ENCODE results near the gene RXRG.

DNA sequence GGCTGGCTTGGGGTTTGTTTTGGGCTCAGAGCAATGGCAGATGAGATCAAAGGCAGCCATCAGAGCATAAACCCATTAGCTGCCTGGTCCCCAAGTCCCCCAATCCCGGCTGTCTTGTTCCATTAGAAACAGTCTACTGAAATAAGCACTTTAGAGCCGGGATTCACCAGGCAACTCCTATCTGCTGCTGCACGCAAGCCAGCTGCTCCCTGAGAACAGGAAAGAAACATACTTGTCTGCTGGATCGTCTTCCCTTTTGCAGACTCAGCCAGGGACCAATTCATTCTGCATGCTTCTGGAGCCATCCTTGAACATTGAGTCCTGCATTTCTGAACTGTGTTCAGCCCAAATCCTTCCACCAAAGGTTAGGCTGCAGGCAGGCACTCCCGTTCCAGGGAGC, 21.8 kb downstream of the RXRG start:
- TF ChIP-seq, protein P1, sequence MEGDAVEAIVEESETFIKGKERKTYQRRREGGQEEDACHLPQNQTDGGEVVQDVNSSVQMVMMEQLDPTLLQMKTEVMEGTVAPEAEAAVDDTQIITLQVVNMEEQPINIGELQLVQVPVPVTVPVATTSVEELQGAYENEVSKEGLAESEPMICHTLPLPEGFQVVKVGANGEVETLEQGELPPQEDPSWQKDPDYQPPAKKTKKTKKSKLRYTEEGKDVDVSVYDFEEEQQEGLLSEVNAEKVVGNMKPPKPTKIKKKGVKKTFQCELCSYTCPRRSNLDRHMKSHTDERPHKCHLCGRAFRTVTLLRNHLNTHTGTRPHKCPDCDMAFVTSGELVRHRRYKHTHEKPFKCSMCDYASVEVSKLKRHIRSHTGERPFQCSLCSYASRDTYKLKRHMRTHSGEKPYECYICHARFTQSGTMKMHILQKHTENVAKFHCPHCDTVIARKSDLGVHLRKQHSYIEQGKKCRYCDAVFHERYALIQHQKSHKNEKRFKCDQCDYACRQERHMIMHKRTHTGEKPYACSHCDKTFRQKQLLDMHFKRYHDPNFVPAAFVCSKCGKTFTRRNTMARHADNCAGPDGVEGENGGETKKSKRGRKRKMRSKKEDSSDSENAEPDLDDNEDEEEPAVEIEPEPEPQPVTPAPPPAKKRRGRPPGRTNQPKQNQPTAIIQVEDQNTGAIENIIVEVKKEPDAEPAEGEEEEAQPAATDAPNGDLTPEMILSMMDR (conservative IDR thresholded peaks at IDR 0.05; ENCODE audit: low read depth, low read length) = no peak
- TF ChIP-seq EZH2 (IDR thresholded peaks at IDR 0.05; ENCODE audit: borderline replicate concordance, low read depth, low read length, poor library complexity, severe bottlenecking) = no peak

Measured in A673 (cell line).